Left ventricle myocardium superior (tissue), 1 donor: ENCODE results near the gene TGOLN2. TPM values are rescaled to one million over a fixed set of nuclear protein-coding genes. Genes with fewer than 3 reads are reported as not detected.
"Not testable (repeated sequence)": the region's sequence is repeated elsewhere in the genome, so short reads cannot be mapped to it uniquely, and the experiment has no call there.

Source experiments
- ATAC-seq: fragments of 200-7000 bp; cut with Tn5 transposase; one replicate; pipeline ENCODE4 v1.9.1; 2020; ENCODE audit warnings: mild to moderate bottlenecking, moderate library complexity
- DNase-seq: peaks from one replicate; pipeline ENCODE4 v3.0.0-alpha.2; 2020
- intact Hi-C: fragments of 100-400 bp; cut with micrococcal nuclease; formaldehyde crosslinking; loops from one replicate; pipeline ENCODE4 v1.11.0; 2022
- total RNA-seq: library from RNA; stranded (reverse); fragmentation: NEBNext Ultra II Directional; extraction: Animal tissue kit (Norgen Biotek cat#: 25700); gene quantifications from one replicate; pipeline ENCODE4 v1.2.1, GENCODE V29; 2021
- donor health status: DM: no; HTN: yes; CAD: no; lungs with severe emphysema.

TGOLN2 gene
- total RNA-seq, 1 donor from 2014 or later, result 66.9 TPM

DNA sequence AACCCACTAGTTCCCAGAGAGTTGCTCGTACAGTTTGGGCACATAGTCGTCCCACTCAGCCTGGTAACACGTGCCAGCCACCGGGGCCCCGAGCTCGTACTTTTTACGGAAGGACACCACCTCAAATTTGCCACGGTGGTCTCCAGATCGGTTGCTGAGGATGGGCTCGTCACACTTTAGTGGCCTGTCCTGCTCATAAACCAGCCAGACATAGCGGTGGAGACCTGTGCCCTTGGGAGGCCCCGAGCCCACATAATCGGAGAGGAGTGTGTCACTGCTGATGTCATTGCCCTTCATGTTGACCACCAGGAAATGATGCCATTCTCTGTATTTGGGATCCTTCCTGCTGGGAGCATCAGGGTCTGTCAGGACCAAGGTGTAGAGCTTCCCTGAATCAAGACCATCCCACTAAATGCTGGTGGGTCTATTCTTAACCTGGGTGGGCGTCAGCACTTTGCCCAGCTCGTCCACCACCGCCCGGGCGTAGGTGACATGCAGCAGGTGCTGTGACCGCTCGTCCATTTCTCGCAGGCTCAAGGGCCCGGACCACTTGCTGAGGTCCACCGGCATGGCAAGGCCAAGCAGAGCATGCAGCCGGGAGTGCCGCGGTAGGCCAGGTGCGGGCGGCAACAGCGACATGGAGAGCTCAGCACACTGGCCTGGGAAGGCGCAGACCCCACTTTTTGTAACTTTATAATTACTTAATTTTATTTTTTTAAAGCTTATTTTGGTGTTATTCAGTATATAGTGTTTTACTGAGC is 13.7 kb upstream of the TGOLN2 start:
- intact Hi-C loops, result no loop called here
- ATAC-seq, result no peak
- no peak for DNase-seq

DNA sequence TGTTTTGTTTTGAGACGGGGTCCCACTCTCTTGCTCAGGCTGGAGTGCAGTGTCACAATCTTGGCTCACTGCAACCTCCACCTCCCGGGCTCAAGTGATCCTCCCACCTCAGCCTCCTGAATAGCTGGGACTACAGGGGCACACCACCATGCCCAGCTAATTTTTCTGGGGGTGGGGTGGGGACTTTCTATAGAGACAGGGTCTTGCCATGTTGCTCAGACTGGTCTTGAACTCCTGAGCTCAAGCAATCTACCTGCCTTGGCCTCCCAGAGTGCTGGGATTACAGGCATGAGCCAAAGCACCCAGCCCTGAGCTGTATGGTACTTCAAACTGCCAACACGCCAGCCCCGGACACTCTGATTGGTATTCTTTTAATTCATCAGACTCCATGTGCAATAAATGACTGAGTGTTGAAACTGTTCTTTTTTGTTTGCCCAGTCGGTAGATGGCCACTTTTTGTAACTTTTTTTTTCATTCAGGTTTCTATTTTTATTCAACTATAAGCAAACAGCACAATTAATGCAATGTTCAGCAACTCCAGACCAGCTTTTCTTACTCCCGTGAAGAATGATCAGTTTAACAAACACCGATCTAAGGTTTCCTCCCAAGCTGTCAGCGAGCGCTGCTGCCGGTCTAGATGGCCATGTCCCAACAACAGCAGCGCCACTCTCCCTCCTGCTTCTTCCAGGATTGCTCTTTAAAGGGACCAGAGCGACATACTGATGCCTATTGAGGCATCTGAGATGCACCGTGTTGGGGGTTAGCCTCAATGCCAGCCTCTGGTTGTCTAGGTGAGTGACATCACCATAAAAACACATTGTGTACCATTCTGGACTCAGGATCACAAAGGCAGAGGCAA is 12.5 kb upstream of the TGOLN2 start:
- DNase-seq (no peak), ATAC-seq (peak; percentile 23)
- intact Hi-C loops, result no loop called here

DNA sequence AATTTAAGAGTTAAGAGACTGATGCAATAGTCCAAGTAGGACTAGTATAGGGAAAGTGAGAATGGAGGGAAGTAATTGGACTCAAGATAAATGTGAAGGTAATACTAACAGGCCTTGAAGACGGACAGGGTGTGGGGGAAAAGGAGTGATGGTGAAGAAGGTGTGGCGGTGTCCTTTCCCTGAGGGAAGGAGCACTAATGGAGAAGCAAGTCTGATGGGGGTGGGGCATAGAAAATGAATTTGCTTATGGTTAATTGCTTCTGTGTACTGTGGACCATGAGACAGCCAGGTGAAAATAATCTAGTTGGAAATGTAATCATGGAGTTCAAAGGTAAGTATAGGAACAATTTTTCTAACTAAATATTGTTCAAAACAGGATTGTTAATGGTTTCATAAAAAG is 7.1 kb upstream of the TGOLN2 start:
- intact Hi-C loops, result no loop called here
- no peak for DNase-seq
- no peak for ATAC-seq

DNA sequence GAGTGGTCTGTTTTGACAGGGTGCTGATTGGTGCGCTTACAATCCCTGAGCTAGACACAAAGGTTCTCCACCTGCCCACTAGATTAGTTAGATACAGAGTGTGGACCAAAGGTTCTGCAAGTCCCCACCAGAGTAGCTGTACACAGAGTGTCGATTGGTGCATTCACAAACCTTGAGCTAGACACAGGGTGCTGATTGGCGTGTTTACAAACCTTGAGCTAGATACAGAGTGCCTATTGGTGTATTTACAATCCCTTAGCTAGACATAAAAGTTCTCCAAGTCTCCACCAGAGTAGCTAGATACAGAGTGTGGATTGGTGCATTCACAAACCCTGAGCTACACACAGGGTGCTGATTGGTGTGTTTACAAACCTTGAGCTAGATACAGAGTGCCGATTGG is 6.1 kb upstream of the TGOLN2 start:
- ATAC-seq, intact Hi-C loops, DNase-seq: not testable (repeated sequence)

DNA sequence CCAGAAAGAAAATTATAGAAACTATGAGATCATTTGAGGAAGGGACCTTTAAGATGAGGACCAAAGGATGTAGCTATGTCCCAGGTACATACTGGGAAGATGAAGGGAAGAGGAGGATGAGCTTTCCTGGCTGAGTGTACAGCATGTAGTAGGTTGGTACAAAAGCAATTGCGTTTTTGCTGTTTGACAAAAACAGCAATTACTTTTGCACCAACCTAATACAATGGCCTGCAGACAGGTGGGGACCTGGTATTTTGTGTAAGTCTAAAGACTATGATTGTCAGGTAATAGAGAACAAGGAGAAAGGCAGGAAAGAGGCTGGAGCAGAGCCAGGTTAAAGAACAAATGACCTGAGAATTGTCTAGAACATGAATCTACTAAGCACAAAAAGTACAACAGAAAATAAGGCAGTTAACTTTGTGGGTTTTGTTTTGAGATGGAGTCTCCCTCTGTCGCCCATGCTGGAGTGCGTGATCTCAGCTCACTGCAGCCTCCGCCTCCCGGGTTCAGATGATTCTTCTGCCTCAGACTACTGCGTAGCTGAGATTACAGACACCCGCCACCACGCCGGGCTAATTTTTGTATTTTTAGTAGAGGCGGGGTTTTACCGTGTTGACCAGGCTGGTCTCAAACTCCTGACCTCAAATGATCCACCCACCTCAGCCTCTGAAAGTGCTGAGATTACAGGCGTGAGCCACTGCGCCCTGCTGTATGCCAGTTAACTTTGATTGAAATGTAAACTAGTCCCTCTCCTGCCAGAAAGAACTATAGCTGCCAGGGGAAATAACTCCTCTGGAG is 3.2 kb upstream of the TGOLN2 start:
- ATAC-seq, result no peak
- intact Hi-C loops, result no loop called here
- no peak for DNase-seq

DNA sequence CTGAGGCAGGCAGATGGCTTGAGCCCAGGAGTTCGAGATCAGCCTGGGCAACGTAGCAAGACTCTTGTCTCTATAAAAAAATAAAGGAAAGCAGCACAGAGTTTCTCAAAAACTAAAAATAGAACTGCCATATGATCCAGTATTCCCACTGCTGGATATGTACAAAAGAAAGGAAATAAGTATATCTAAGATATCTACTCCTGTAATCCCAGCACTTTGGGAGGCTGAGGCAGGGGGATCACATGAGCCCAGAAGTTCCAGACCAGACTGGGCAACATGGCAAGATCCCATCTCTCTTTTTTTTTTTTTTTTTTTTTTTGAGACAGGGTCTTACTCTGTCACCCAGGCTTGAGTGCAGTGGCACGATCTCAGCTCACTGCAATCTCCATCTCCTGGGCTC is 1.9 kb upstream of the TGOLN2 start:
- DNase-seq, intact Hi-C loops, ATAC-seq: not testable (repeated sequence)

DNA sequence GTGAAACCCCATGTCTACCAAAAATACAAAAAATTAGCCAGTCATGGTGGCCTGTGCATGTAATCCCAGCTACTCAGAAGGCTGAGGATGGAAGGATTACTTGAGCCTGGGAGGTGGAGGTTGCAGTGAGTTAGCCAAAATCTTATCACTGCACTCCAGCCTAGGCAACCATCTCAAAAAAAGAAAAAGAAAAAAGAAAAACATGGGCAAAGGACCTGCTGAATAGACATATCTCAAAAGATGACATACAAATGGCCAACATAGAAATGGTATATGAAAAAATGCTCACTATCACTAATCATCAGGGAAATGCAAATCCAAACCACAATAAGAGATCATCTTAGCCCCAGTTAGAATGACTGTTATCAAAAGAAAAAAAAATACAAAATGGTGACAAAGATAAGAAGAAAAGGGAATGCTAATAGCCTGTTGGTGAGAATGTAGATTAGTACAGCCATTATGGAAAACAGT is 1.4 kb upstream of the TGOLN2 start:
- ATAC-seq (no peak), DNase-seq (no peak)
- intact Hi-C loops, result no loop called here

DNA sequence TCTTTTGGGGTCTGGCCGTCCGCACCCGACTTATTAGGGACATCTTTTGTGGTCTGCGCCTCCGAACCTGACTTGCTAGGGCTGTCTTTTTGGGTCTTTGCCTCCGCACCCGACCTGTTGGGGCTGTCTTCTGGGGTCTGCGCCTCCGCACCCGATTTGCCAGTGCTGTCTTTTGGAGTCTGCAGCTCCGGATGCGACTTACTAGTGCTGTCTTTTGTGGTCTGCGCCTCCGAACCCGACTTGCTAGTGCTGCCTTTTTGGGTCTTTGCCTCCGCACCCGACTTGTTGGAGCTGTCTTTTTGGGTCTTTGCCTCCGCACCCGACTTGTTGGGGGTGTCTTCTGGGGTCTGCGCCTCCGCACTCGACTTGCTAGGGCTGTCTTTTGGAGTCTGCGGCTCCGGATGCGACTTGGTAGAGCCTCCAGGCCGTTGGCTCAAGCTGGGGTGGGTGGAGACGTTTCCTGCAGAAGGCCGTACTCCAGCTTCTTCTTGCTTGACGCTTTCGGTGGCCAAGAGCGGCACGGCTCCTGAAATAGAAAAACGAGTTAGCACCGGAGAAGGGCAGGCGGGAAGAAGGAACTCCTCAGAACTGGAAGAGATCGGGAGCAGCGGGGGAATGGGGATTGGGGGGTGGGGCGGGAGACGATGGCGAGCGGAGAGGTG is 498 bp downstream of the TGOLN2 start:
- DNase-seq (peak; percentile 60), ATAC-seq (peak; percentile 55)
- intact Hi-C loops, result no loop called here

DNA sequence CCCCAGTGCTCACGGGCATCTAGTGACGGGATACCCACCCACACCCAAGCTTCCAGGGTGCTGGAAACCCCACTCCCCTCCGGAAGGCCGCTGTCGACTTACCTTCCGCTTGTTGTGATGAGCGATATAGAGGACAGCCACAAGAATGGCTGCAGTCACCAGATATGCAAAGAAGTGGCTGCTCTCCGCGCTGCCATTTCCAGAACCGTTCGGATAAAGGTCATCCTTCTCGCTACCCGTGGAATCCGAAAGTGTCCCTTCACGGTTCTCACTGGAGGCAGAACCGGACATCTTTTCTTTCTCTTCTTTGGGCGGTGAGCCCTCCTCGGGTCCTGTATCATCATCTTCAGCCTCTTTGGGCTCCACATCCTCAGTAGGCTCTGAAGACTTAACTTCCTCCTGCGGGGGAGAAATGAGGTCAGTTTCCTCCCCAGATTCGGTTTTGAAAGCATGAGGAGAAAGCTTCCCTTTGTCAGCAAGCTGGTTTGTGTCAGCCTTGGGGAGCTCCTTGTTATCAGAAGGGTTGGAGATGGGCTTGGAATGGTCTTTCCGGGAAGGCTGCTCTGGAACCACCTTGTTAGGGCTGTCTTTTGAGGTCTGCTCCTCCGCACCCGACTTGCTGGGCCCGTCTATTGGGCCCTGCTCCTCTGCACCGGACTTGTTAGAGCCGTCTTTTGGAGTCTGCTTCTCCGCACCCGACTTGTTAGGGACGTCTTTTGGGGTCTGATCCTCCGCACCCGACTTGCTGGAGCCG is 1.2 kb downstream of the TGOLN2 start:
- DNase-seq, result no peak
- intact Hi-C loops, result no loop called here
- no peak for ATAC-seq

DNA sequence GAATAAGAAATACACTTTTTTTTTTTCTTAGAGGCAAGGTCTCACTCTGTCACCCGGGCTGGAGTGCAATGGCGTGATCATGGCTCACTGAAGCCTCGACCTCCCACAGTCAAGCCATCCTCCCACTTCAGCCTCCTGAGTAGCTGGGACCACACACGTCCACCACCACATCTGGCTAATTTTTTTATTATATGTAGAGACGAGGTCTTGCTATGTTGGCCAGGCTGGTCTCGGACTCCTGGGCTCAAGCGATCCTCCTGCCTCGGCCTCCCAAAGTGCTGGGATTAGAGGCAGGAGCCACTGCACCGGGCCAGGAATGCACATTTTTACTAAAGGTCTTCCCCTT is 2.4 kb downstream of the TGOLN2 start:
- no peak for DNase-seq
- intact Hi-C loops, result no loop called here
- no peak for ATAC-seq

DNA sequence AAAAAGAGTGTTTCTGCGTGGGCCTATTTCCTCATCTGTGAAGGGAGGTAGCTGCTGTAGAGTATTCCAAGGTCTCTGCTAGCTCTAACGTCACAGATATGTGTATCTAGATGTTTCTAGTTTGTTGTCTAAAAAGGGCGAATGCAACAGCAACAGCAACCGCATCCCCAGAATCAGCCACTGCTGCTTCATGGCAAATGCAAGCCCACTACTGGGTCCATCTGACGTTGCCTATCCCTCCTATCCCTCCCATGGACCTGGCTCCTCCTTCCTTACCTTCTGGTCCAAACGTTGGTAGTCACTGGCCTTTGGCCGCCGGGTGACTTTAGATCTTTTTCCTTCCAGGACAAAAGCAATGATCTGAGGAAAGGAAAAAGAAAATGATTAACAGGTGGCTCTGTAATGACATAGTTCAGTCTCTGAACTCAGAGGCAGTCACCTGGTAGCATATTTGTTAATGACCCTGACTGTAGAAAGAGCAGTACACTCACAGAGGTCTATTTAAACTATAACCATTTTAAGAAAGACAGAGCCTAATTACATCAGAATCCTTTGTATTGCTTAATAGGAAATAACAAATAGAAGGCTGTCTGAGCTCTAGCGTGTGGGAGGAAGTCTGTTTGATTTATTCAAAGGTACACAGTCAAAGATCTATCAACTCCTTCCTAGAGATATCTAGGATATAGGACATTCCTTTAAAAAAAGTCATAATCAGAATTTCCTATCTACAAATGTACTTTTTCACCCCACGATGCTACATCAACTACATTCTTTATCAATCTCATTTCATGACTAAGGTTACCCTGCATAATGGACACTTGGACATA is 2.9 kb downstream of the TGOLN2 start:
- intact Hi-C loops, result no loop called here
- ATAC-seq (no peak), DNase-seq (no peak)

DNA sequence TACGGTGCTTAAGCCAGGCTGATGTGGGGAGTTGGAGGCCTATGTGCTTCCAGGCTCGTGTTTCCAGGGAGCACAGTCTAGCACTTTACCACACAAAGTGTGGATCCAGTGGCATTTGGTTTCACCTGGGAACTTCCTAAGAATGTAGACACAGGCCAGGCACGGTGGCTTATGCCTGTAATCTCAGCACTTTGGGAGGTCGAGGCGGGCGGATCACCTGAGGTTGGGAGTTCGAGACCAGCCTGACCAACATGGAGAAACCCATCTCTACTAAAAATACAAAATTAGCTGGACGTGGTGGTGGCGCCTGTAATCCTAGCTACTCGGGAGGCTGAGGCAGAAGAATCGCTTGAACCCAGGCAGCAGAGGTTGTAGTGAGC is 3.8 kb downstream of the TGOLN2 start:
- intact Hi-C loops, ATAC-seq, DNase-seq: not testable (repeated sequence)

DNA sequence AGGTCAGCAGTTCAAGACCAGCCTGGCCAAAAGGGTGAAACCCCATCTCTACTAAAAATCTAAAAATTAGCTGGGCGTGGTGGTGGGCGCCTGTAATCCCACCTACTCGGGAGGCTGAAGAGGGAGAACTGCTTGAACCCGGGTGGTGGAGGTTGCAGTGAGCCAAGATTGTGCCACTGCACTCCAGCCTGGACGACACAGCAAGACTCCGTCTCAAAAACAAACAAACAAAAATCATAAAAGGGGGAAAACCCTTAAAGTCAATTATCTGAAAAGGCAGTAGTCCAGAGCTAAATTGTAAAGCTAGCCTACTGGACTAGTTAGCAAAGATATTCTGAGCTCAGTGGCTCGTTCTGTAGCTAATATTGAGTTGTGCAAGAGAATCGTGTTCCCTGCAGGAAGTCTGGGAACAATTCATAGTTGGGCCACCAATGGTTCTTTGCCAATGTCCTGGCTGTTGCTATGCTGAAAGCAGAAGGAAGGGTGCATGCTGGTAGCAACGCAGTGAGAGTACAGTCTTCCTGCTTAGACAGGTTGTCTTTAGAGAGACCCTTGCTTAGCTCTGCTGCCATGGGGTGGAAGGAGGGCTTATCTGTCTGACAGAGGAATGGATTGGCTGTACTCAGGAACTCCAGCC is 4.3 kb downstream of the TGOLN2 start:
- ATAC-seq (no peak), DNase-seq (no peak)
- intact Hi-C loops, result no loop called here

DNA sequence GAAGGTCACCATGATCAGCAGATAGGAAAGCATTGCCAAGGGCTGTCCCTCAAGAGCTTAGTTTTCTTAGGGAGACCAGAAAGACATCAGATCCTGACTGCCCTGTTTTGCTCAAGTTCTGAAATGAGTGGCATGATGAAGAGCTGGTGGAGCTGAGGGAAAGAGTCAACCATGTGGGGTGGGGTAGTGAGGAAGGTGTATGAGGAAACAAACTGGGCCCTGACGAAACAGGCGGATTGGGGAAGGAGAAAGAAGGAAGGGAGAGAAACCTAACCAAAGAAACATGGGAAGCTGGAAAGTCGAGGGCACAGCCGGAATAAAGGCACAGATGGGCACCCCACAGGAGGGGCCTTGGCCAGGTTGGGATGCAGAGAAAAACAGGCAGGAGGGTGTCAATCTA is 8.0 kb downstream of the TGOLN2 start:
- intact Hi-C loops, result no loop called here
- ATAC-seq, result no peak
- DNase-seq, result no peak

DNA sequence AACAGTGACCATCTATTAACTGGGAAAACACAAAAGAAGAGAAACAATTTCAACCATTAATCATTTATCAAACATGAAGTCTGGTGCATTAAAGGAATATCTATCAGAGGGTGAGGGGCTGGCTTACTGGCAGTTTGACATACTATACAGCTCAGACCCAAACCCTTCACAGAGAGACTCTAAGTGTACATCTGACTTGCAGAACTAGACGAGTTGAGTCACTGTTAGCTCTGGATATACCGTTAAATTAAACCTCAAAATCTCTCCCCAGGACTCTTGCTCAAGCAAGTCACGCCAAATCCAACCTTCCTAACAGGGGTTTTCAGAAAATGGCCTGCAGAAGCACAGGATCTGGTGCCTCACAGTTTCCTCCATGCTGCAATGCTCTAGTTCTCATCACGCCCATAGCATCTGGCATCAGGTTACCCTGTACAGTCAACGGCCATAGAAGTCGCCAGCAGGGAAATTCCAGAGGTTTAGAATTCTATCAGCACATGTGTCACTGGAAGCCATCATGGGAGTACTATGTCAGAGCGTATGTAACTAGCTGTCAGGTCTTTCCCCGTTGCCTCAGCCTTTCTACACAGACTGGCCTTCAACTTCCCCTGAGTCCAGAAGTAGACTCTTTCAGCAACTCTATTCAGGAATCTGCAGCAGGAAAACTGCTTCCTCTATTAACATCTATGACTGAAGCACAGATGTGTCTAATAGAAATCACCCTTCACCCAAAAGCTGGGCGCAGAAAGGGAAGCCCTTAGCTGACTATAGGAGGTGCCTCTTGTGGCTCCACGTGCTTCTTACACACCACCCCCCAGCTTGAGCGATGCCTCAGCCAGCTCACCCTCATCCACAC is 9.3 kb downstream of the TGOLN2 start:
- peak; percentile 18 for ATAC-seq
- DNase-seq, result no peak
- intact Hi-C loops, result no loop called here

DNA sequence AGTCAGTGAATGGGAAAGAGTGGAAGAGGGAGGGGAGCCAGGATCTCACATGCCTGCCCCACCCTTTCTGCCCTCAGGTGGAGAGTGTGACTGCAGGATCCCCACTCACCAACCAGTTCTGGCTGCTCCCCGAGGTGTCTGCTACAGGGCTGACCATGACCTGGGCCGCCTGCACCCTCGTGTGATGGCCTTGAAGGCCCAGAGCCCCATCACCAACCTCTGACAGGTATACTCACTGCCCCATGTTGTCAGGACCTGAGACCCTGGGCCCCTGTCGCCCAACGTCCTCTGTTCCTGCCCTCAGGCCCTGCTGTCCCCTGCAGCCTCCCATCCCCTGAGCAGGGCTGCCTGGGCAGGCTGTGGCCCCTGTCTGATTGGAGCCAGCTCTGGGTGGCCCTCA is 11.9 kb downstream of the TGOLN2 start:
- not testable (repeated sequence) for ATAC-seq

More for the DNA sequence above, 11.9 kb downstream of the TGOLN2 start:
- DNase-seq, intact Hi-C loops: not testable (repeated sequence)
